ENCODE measurements around the gene MXD1. TPM values are rescaled to one million over a fixed set of nuclear protein-coding genes. Genes with fewer than 3 reads are reported as not detected.
"Not testable (repeated sequence)": the region's sequence is repeated elsewhere in the genome, so short reads cannot be mapped to it uniquely, and the experiment has no call there.

The MXD1 gene
- total RNA-seq, result 100 to 1,000 TPM in 1 of 2 donors, 10 to 100 TPM in 1; 57.8 to 200 TPM

- Histone ChIP-seq H3K27ac (peak within 1 kb of the TSS; percentile 93), H3K4me1 (no peaks in the 10 kb centered on the region), H3K9ac (ENCODE audit: low read depth in 2 of 2, low read length in 2 of 2) (peak within 1 kb of the TSS; percentile 91 to 98), H3K27me3 (no peaks in the 10 kb centered on the region), H3K9me3 (no peaks in the 10 kb centered on the region), H3K36me3 (no peaks in the 10 kb centered on the region), H3K4me3 (peak within 1 kb of the TSS; percentile 87)
- peak; percentile 39 for DNase-seq
- intact Hi-C loops (cut with DNase I), result loop anchor here (5.0 kb wide), 2 partner anchors 157 to 387 kb away; partner anchors contain the start of gene FAM136A
- TF ChIP-seq, protein P1, sequence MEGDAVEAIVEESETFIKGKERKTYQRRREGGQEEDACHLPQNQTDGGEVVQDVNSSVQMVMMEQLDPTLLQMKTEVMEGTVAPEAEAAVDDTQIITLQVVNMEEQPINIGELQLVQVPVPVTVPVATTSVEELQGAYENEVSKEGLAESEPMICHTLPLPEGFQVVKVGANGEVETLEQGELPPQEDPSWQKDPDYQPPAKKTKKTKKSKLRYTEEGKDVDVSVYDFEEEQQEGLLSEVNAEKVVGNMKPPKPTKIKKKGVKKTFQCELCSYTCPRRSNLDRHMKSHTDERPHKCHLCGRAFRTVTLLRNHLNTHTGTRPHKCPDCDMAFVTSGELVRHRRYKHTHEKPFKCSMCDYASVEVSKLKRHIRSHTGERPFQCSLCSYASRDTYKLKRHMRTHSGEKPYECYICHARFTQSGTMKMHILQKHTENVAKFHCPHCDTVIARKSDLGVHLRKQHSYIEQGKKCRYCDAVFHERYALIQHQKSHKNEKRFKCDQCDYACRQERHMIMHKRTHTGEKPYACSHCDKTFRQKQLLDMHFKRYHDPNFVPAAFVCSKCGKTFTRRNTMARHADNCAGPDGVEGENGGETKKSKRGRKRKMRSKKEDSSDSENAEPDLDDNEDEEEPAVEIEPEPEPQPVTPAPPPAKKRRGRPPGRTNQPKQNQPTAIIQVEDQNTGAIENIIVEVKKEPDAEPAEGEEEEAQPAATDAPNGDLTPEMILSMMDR (IDR thresholded peaks at IDR 0.05), result no peak
These were observed at the start of gene MXD1 for GRCh38 chr2:69914950-69915945. Gene MXD1 (plus strand): TSS chr2:69915109. CDS start chr2:69915331, 222 bp downstream.

DNA sequence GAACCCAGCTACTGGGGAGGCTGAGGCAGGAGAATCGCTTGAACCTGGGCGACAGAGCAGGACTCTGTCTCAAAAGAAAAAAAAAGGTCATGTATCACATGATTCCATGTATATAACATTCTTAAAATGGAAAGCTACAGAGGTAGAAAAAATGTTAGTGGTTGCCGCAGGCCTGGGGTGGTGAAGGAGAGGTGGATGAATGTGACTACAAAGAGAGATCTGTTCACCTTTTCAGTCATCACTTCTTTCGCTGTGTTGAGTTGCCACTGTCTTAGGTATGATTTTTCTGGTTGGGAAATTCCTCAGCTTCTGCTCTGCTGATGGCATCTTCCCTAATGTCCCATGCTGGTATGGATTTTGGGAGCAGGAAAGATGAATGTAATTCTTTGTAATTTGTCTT lies 26.5 kb upstream of the MXD1 start:
- H3K36me3 ChIP-seq, result no peaks in the 10 kb centered on the region
- TF ChIP-seq, protein P1 (IDR thresholded peaks at IDR 0.05), result no peak
- H3K27me3 ChIP-seq, result no peaks in the 10 kb centered on the region
- no peaks in the 10 kb centered on the region for H3K9me3 ChIP-seq
- no peak overlapping the region for H3K9ac ChIP-seq (ENCODE audit: low read depth in 2 of 2, low read length in 2 of 2)
- H3K4me3 ChIP-seq, result no peak overlapping the region
- no peak for DNase-seq
- intact Hi-C loops (cut with DNase I), result no loop called here
- H3K4me1 ChIP-seq, result no peaks in the 10 kb centered on the region
- H3K27ac ChIP-seq, result no peak overlapping the region

DNA sequence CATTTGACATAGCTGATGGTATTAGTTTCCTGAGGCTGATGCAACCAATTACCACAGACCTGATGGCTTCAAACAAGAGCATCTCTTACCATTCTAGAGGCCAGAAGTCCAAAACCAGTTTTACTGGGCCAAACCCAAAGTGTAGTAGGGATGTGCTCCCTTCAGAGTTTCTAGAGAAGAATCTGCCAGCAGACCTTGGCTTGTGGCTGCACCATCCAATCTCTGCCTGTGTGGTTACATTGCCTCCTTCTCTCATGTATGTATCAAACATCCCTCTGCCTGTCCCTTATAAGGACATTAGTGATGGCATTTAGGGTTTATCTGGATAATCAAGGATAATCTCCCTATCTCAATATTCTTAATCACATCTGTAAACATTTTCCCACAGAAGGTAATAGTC lies 25.6 kb upstream of the MXD1 start:
- Histone ChIP-seq H3K27me3 (no peaks in the 10 kb centered on the region), H3K9me3 (no peaks in the 10 kb centered on the region), H3K27ac (no peak overlapping the region), H3K36me3 (no peaks in the 10 kb centered on the region), H3K4me3 (no peak overlapping the region), H3K9ac (ENCODE audit: low read depth in 2 of 2, low read length in 2 of 2) (no peak overlapping the region), H3K4me1 (no peaks in the 10 kb centered on the region)
- DNase-seq, result no peak
- TF ChIP-seq, protein P1 (IDR thresholded peaks at IDR 0.05), result no peak
- intact Hi-C loops (cut with DNase I), result no loop called here

GRCh38 chr2:69890881-69891280 lies 24.0 kb upstream of the MXD1 start:
- Histone ChIP-seq H3K9me3 (no peaks in the 10 kb centered on the region), H3K9ac (ENCODE audit: low read depth in 2 of 2, low read length in 2 of 2) (no peak overlapping the region), H3K4me1 (peaks cover 3% of the 10 kb centered on the region), H3K36me3 (no peaks in the 10 kb centered on the region), H3K4me3 (no peak overlapping the region), H3K27me3 (no peaks in the 10 kb centered on the region), H3K27ac (no peak overlapping the region)
- intact Hi-C loops (cut with DNase I), result loop anchor here (10.0 kb wide), 1 partner anchor 166 kb away; no protein-coding TSS in a partner anchor
- no peak for DNase-seq
- TF ChIP-seq, protein P1 (IDR thresholded peaks at IDR 0.05), result no peak

- H3K4me1 ChIP-seq; DNase-seq; H3K36me3 ChIP-seq; H3K27me3 ChIP-seq; H3K9ac ChIP-seq (ENCODE audit: low read depth in 2 of 2, low read length in 2 of 2); H3K4me3 ChIP-seq; H3K9me3 ChIP-seq; H3K27ac ChIP-seq: not testable (repeated sequence)
- intact Hi-C loops (cut with DNase I), result loop anchor here (10.0 kb wide), 1 partner anchor 168 kb away; no protein-coding TSS in a partner anchor
These were observed 22.0 kb upstream of the MXD1 start for GRCh38 chr2:69892838-69893424.
